DMS114 treated with DMSO at 0.1 percent for 48 hours (cell line): ENCODE measurements around the gene BNIP3.
"Not testable (repeated sequence)": the region's sequence is repeated elsewhere in the genome, so short reads cannot be mapped to it uniquely, and the experiment has no call there.

Experiments used
- DNase-seq: peaks from one replicate; lab custom pipeline; 2025; ENCODE audit not compliant: unreplicated experiment; lab: John Stamatoyannopoulos, UW

BNIP3 gene

GRCh38 chr10:132002004-132002403 is 20.3 kb upstream of the BNIP3 start:
- DNase-seq: no peak

DNA sequence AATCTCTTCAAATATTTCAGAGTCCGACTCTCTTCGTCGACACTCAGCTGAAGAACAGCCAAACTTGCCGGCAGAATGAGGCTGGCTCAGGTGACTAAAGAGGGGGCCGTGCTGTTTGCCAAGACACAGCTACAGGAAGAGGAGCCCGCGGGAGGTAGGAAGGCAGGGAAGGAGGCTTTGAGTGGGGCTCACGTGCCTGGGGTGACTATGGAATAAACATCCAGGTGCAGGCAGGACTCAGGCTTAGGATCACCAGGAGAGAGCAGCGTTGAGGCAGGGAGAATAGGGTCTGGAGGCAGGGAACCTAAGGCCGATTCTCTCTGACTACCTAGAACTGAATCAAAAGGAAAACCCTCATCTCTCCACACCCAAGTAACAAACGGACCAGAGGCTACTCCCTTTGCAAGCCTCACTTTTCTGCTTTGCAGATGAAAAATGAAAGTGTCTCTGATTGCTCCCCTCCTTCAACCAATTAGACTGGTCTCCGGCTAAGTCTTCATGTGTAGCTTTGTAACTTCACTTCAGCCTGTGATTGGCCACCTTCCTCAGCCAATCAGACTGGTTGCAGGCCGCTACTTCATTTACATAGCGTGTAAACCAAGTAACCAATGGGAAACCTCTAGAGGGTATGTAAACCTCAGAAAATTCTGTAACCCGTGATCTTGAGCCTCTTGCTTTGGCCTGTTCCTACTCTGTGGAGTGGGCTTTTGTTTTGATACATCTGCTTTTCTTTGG is 19.7 kb upstream of the BNIP3 start:
- DNase-seq: no peak

DNA sequence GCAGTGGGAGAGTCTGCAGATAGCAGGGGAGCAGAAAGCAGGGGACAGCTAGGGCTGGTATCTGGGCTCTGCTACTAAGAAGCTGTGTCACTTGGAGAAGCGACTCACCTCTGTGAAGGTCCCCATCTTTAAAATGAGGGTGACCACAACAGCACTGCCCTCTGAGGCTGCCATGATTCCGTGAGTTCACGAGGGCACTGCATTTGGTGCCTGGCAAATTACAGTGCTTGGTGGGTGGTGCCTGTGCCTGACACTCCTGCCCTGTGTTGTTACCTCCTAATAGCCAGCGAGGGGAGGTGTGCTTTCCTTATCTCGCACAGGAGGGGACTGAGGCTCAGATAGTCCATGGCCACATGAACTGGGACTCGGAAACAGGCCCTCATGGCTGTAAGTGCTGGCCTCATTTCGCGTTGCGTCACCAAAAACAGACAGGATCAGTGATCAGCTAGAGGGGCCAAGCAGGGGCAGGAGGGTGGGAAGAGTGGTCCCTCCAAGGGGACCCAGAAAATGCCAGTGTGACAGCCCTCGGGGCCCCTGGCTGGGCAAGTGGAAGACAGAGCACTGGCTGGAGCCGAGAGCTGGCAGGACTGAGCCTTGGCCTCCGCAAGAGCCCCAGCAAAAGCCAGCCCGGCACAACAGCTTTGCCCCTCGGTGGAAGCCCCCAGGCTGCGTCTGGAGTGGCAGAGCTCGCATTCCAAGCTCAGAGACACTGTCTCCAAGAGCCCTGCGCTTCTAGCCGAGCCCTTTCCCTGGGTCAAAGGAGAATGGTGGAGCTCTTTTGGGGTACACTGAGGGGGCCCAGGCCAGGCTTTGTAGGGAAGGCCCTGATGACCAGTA is 17.3 kb upstream of the BNIP3 start:
- DNase-seq: no peak

DNA sequence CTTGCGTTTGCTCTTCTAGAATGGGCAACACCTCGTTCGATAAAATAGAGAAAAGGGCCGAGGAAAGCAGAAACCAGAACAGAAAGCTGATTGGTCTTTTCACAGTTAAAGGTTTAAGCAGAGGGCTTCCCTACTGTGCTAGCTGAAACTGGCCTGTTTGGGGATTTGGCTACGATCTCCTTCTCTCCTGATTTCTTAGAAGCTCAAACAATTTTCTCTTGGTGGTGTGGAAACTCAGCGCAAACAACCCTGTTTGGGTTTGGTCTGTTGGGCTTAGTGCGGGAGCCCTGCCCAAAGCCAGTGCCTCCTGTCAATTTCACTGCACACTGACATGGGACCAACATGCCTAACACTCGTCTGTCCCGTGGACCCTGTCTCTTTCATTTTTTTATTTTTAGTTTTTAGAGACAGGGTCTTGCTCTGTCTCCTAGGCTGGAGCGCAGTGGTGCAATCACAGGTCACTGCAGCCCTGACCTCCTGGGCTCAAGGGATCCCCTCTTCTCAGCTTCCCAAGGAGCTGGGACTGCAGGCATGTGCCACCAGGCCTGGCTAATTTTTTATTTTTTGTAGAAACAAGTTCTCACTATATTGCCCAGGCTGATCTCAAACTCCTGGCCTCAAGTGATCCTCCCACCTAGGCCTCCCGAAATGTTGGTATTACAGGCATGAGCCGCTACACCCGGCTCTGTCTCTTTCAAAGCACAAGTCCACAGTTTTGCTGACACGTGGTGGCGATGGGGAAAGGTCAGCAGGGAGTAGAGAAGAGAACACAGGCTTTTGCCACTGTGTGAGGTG is 16.5 kb upstream of the BNIP3 start:
- DNase-seq: no peak

GRCh38 chr10:131997366-131998049 is 15.8 kb upstream of the BNIP3 start:
- DNase-seq: no peak

- DNase-seq: no peak
These were observed 15.0 kb upstream of the BNIP3 start for GRCh38 chr10:131996466-131997365.

DNA sequence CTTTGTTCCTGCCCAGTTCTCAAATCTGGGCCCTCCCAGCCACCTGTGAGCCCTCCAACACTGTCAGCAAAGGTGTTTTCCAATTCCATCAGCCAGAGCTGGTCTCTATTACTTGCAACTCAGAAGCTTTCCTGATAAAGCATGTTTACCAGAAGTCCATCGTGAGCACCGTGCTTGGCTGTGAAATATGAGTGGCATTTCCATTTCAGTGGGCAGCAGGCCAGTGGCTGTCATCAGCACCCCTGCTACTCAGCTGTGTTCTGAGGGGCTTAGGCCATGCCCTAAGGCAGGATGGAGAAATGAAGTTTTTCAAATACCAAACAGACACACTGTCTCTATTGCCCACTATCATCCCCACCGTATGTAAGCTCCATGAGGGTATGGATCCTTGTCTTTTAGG is 12.7 kb upstream of the BNIP3 start:
- no peak for DNase-seq

DNA sequence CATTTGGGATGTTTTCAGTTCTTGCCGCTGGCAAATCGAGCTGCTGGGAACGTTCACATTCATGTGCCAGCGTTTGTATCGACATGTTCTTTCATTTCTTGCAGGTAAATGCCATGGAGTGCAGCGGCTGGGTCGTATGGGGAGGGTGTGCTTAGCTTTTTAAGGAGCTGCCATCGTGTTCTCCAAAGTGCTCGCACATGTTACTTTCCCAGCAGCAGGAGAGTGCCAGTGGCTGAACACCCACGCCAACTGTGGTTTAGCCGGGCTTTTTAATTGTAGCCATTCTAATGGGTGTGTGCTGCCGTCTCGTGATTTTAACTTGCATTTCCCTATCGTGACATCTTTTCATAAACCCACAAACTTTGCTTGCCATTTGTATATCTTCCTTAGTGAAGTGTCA is 11.6 kb upstream of the BNIP3 start:
- no peak for DNase-seq

- DNase-seq: no peak
These were observed 10.0 kb upstream of the BNIP3 start for GRCh38 chr10:131991726-131992125.

- DNase-seq: not testable (repeated sequence)
These were observed 6.1 kb upstream of the BNIP3 start for GRCh38 chr10:131987786-131988185.

DNA sequence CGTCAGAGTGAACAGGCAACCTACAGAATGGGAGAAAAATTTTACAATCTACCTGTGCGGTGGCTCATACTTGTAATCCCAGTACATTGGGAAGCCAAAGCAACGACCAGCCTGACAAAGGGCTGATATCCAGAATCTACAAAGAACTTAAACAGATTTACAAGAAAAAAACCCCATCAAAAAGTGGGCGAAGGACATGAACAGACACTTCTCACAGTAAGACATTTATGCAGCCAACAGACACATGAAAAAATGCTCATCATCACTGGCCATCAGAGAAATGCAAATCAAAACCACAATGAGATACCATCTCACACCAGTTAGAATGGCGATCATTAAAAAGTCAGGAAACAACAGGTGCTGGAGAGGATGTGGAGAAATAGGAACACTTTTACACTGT is 5.6 kb upstream of the BNIP3 start:
- DNase-seq: not testable (repeated sequence)

GRCh38 chr10:131986851-131987250 is 5.1 kb upstream of the BNIP3 start:
- DNase-seq: not testable (repeated sequence)

DNA sequence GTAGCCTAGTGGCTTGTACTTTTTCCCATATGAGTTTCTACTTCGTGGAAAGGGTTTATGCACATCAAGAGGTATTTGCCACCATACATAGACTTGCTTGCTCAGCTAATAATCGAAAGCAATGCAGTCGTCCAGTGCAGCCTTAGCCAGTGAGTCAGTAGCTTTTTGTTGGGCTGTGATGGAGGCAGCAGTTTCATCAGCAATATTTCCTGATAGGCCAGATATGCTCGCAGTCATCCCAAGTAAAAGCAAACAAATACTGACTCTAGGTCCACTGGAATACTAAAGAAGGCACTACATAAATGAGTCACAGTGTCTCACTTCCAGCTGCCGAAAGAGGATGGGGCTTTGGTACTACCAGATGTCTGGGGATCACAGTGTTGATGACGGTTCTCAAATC is 2.1 kb upstream of the BNIP3 start:
- no peak for DNase-seq

- no peak for DNase-seq
These were observed 1.1 kb upstream of the BNIP3 start for GRCh38 chr10:131982796-131983195.

DNA sequence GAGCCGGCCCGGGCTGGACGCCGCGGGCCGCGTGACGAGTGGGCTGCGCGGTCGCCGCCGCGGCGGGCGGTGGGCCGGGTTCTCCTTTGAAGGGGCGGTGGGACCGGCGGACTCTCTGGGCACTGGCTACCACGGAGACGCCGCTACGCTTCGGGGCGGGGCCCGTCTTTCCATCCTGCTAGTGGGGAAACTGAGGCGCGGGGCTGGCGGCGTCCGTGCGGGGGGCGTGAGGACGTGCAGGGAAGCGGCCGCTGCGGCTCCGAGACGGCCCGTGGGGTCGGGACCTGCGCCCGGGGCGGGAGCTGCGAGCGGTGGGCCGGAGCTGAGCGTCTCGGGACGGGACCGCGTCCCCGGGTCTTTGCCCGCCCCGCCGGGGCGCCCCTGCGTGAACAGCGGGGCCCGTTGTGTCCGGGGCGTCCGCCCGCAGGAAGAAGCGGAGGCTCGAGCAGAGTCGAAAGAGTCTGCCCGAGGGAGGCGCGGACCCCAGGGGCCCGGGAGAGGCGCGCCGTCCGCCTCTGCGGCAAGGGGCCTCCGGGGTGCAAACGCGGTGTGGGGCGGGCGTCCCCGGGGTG is 548 bp upstream of the BNIP3 start:
- DNase-seq: no peak

- no peak for DNase-seq
These were observed 828 bp downstream of the BNIP3 start for GRCh38 chr10:131980761-131981428.

DNA sequence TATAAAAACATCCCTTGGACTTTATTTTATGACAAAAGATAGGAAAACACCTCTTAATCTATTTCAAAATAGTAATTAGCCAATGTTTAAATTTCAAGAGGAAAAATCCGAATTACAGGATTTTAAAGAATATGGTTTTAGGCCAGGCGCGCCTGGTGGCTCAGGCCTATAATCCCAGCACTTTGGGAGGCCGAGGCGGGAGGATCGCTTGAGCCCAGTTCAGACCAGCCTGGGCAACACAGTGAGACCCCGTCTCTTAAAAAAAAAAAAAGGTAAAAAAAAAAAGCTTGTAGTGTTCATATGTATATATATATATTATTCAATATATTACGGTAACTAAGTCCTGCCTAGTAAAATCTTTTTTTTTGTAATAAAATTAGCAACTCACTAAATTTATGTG is 1.4 kb downstream of the BNIP3 start:
- DNase-seq: no peak

DNA sequence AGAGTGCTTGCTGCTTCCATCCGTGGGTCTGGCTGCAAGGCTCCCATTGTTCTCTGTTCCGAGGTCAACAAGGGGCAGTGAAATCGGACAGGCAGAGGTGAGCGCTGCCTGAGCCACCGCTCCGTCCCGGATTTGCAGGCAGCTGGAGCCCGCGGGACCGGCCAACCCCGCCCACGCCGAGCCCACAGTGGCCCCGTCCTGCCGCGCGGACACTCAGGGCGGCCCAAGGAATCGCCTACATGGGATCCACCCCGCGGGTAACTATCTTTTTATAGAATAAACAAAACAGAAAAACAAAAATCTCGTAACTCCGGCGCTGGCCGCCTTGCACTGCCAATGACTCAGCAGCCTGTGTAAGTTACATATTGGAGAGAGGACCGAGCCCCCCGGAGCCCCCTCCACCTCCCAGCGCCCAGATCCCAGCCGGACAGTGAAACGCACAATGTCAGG is 1.9 kb downstream of the BNIP3 start:
- no peak for DNase-seq

GRCh38 chr10:131979336-131979735 is 2.4 kb downstream of the BNIP3 start:
- DNase-seq: no peak
